Neuron (in vitro differentiated cells): ENCODE results near the gene DPH5.
"Not testable (repeated sequence)": the region's sequence is repeated elsewhere in the genome, so short reads cannot be mapped to it uniquely, and the experiment has no call there.

Experiments used
- H2AFZ ChIP-seq: one replicate; pipeline ENCODE4 v1.6.1; 2013; ENCODE audit warnings: low read depth, mild to moderate bottlenecking, inconsistent platforms, low read length, moderate library complexity
- H3K27me3 ChIP-seq: one replicate; pipeline ENCODE4 v1.6.1; 2013; ENCODE audit warnings: low read length; ENCODE audit not compliant: insufficient read depth
- H3K36me3 ChIP-seq: one replicate; pipeline ENCODE4 v1.6.1; 2013; ENCODE audit warnings: low read length; ENCODE audit not compliant: insufficient read depth
- H3K4me1 ChIP-seq: one replicate; pipeline ENCODE4 v1.6.1; 2013; ENCODE audit warnings: low read length; ENCODE audit not compliant: insufficient read depth
- H3K4me3 ChIP-seq: 2 replicates; pipeline ENCODE4 v1.5.1; 2013; ENCODE audit warnings: mild to moderate bottlenecking, low read length, moderate library complexity
- H3K9me3 ChIP-seq: one replicate; pipeline ENCODE4 v1.6.1; 2013; ENCODE audit warnings: low read length

Gene DPH5

DNA sequence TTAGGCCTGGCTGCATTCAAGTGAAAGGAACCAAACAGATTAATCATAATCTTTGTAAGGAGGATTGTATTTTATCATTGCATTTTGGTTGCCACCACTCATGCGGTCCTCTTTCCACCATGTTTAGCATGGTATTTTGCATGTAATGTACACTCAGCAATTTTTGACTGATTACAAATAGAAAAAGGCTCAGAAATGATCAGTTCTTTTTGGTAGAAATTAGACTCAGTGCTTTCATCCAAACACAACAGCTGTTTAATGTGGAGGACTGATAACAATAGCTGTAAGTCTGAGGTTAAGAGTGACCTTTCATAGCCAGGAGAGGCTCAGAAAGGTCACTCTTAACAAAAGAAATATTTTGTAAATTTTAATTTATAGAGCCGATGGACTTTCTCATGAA, 25.3 kb upstream of the DPH5 start:
- H3K4me1 ChIP-seq: peaks cover 7% of the 10 kb centered on the region
- no peaks in the 10 kb centered on the region for H3K27me3 ChIP-seq
- no peak overlapping the region for H3K4me3 ChIP-seq
- no peaks in the 10 kb centered on the region for H3K9me3 ChIP-seq
- H2AFZ ChIP-seq: no peak overlapping the region
- no peaks in the 10 kb centered on the region for H3K36me3 ChIP-seq

DNA sequence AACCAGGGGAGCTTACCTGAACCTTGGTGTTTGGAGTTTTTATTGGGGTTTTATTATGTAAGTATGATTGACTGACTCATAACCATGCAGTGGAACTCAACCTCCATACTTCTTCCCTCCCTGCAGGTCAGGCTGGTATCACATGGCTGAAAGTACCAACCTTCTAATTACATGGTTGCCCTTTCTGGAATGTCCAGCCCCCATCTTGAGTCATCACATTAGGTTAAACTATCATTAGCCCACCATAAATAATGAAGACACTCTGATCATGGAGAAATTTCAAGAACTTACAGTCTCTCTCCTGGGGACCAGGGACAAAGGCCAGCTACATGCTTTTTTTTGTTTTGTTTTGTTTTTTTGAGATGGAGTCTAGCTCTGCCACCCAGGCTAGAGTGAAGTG, 19.2 kb upstream of the DPH5 start:
- no peaks in the 10 kb centered on the region for H3K36me3 ChIP-seq
- H3K9me3 ChIP-seq: peaks cover 17% of the 10 kb centered on the region

DNA sequence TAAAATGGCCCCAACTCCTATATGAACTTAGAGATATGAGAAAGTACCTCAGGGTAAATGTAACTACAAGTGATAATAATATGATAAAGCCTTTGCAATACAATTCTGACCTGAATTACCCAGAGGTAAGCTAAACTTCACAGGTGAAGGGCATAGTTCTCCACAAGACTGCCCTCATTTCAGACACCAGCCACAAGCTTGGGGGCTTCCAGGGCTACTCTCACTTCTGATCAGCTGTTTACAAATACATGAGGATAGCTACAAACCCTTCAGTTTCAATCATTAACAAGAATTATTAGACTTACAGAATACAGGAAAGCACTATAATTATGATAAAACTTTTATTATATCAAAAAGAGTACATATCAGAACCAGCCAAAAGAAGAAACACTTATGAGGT, 18.7 kb upstream of the DPH5 start:
- Histone ChIP-seq H3K4me1 (peaks cover 7% of the 10 kb centered on the region), H3K36me3 (no peaks in the 10 kb centered on the region), H3K9me3 (peaks cover 17% of the 10 kb centered on the region), H3K4me3 (no peak overlapping the region), H3K27me3 (no peaks in the 10 kb centered on the region), H2AFZ (no peak overlapping the region)

More for the DNA sequence above, 19.2 kb upstream of the DPH5 start:
- H3K27me3 ChIP-seq: no peaks in the 10 kb centered on the region
- no peak overlapping the region for H2AFZ ChIP-seq
- H3K4me3 ChIP-seq: no peak overlapping the region
- H3K4me1 ChIP-seq: peaks cover 7% of the 10 kb centered on the region

DNA sequence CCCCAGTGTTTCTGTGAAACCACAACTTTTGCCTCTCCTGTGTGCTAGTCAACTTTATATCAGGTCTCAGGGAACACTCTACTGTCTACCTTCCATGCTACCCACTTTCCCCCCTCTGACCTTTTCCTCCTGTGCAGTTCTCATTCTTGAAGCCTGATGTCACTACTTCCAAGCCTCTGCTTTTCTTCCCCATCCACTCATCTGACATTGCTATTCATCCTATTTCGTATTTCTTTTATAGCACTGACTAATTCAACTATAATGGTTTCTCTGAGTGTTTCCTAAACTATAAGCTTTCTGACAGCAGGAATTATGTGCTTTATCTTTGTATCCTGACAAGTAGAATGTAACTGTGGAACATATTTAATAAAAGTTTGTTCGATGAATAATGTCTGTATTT, 18.2 kb upstream of the DPH5 start:
- H3K9me3 ChIP-seq: peaks cover 17% of the 10 kb centered on the region
- H3K27me3 ChIP-seq: no peaks in the 10 kb centered on the region
- H3K4me3 ChIP-seq: no peak overlapping the region
- no peak overlapping the region for H2AFZ ChIP-seq
- H3K4me1 ChIP-seq: peaks cover 7% of the 10 kb centered on the region
- no peaks in the 10 kb centered on the region for H3K36me3 ChIP-seq

DNA sequence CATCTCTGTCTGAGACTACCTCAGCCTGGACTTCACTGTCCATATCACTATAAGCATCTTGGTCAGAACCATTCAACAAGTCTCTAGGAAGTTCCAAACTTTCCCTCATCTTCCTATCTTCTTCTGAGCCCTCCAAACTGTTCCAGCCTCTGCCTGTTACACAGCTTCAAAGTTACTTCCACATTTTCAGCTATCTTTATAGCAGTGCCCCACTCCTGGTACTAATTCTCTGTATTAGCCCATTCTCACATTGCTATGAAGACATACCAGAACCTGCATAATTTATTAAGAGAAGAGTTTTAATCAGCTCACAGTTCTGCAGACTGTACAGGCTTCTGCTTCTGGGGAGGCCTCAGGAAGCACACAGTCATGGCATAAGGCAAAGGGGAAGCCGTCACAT, 15.7 kb upstream of the DPH5 start:
- Histone ChIP-seq H3K27me3 (no peaks in the 10 kb centered on the region), H3K4me3 (no peak overlapping the region), H2AFZ (no peak overlapping the region), H3K36me3 (peaks cover 6% of the 10 kb centered on the region), H3K4me1 (peaks cover 7% of the 10 kb centered on the region), H3K9me3 (peaks cover 17% of the 10 kb centered on the region)

DNA sequence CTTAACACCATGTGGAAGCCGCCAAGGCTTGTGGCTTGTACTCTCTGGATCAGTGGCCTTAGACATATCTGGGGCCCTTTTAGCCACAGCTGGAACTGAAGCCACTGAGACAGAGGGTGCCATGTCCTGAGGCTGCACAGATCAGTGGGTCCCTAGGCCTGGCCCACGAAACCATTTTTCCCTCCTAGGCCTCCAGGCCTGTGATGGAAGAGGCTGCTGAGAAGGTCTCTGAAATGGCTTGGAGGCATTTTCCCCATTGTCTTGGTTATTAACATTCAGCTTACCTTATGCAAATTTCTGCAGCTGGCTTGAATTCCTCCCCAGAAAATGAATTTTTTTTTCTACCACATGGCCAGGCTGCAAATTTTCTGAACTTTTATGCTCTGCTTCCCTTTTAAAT, 15.1 kb upstream of the DPH5 start:
- Histone ChIP-seq H3K4me1 (peaks cover 7% of the 10 kb centered on the region), H2AFZ (no peak overlapping the region), H3K27me3 (no peaks in the 10 kb centered on the region), H3K4me3 (no peak overlapping the region), H3K36me3 (peaks cover 6% of the 10 kb centered on the region), H3K9me3 (peaks cover 17% of the 10 kb centered on the region)

DNA sequence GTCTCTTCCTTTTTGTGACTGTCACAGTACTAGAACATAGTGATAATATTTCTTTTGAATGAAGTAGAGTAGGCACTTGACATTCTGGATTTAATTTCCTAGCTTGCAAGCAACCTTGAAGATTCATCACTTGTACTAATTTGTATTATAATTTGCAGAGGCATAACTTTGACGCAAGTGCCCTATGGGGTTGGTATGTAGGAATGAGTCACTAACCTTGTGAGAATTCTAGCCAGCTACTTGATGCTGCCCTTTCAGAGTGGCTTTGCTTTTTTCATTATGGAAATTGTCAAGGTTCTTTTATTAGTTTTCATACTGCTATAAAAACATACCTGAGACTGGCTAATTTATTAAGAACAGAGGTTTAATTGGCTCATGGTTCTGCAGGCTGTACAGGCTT, 13.7 kb upstream of the DPH5 start:
- Histone ChIP-seq H3K4me1 (peaks cover 7% of the 10 kb centered on the region), H3K4me3 (no peak overlapping the region), H3K36me3 (peaks cover 6% of the 10 kb centered on the region), H3K27me3 (no peaks in the 10 kb centered on the region), H3K9me3 (peaks cover 17% of the 10 kb centered on the region), H2AFZ (no peak overlapping the region)

DNA sequence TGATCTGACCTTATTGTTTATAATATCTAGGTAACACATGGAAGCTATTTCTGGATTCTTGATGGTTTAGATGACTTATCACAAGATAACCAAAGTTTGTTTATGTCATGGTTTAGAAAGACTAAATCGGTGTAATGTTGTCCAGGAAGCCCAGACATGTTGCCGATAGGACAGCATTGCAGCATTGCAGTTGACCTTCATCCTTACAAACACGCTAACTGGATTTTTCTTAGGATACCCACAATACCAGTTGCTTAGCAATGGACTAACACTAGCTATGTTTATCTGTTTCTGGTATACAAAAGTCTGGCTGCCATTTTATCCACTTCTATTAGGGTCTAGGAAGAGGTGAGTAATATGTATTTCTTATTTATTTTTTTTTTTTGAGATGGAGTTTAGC, 11.7 kb upstream of the DPH5 start:
- Histone ChIP-seq H3K9me3 (peaks cover 17% of the 10 kb centered on the region), H3K27me3 (no peaks in the 10 kb centered on the region), H3K4me3 (no peak overlapping the region), H3K36me3 (peaks cover 6% of the 10 kb centered on the region), H2AFZ (no peak overlapping the region), H3K4me1 (no peaks in the 10 kb centered on the region)

DNA sequence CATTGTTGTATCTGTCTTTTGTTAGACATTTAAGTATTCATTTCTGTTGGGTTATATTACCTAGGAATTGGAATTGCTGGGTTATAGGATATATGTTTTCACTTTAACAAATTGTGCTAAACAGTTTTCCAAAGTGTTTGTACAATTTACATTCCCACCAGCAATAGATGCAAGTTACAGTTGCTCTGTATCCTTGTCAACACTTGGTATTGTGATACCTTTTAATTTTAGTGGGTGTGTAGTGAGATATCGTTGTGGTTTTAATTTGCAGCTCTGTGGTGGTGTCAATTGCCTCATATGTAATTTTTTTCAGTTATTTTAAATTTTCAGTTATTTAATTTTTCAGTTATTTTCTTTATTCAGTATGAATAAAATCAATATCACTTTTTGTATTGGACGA, 7.4 kb upstream of the DPH5 start:
- no peaks in the 10 kb centered on the region for H3K4me1 ChIP-seq
- H3K9me3 ChIP-seq: no peaks in the 10 kb centered on the region
- no peaks in the 10 kb centered on the region for H3K27me3 ChIP-seq
- peaks cover 1% of the 10 kb centered on the region for H3K36me3 ChIP-seq
- H3K4me3 ChIP-seq: no peak overlapping the region
- no peak overlapping the region for H2AFZ ChIP-seq

DNA sequence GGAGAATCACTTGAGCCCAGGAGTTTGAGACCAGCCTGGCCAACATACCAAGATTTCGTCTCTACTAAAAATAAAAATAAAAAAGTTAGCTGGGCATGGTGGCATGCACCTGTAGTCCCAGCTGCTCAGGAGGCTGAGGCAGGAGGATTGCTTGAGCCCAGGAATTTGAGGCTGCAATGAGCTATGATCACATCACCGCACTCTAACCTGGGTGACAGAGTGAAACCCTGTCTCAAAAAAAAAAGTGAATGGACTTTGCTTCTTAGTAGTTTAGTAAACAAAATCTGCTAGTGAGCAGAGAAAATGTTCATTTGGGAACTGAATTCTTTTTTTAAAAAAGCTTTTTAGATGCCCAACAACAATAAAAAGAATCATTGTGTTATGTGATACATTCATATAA, 6.5 kb upstream of the DPH5 start:
- not testable (repeated sequence) for H3K9me3 ChIP-seq, H3K27me3 ChIP-seq, H2AFZ ChIP-seq, H3K36me3 ChIP-seq, H3K4me3 ChIP-seq, H3K4me1 ChIP-seq

DNA sequence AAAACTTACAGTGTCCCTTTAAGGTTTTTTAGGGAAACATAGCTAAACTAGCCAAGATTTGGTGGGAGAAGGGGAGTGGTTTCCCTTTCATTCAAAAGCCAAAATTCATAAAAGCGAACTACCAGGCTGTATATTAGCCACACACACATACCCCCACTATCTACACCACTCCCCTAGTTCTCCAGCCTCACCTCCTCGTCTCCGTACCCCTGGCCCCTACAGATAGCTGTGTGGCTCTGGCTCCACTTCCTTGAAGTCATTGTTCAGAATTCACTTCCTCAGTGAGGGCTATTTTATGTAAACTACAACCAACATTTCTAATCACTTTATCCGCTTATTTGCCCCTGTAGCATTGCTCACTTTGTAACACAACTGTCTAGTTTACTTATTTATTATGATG, 5.3 kb upstream of the DPH5 start:
- no peak overlapping the region for H2AFZ ChIP-seq
- H3K9me3 ChIP-seq: no peaks in the 10 kb centered on the region
- H3K36me3 ChIP-seq: no peaks in the 10 kb centered on the region
- peaks cover 14% of the 10 kb centered on the region for H3K4me1 ChIP-seq
- H3K4me3 ChIP-seq: no peak overlapping the region
- no peaks in the 10 kb centered on the region for H3K27me3 ChIP-seq

DNA sequence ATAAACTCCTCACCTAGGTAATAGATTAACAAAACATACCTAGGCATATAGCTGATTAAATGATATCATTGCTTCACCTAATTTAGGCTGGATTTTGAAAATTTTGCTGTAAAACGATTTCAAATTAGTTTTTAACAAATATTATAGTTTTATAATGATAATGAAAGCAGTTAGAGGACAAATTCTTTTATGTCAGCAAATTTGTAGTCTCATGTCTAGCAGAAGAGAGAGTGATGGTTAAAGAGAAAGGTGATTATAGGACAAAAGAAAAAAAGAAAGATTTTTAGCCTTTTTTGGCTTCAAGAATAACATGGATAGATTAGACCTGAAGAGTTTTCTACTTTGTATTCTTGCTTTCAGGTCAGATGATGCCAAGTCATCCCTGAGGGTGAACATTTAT, 3.6 kb upstream of the DPH5 start:
- no peaks in the 10 kb centered on the region for H3K9me3 ChIP-seq
- no peaks in the 10 kb centered on the region for H3K27me3 ChIP-seq
- H3K36me3 ChIP-seq: peaks cover under 1% of the 10 kb centered on the region
- H3K4me1 ChIP-seq: peaks cover 23% of the 10 kb centered on the region
- H2AFZ ChIP-seq: no peak overlapping the region
- no peak overlapping the region for H3K4me3 ChIP-seq

DNA sequence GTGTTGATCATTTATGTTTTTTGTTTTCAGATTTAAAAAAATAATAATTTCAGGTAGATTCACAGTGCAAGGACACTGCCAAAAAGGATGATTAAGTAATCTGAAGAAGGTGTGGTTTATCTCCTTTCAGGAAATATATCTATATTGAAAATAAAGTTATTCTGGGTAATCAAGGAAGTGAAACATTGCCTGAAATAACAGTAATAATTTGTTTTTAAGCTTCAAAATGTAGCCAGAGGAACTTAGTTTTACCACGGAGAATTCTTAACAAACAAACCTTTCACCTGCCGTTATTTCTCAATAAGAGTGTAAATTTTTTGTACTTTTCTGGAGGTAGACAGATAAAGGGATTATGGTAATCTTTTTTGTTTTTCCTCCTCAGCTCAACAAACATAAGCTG, 2.9 kb upstream of the DPH5 start:
- peaks cover 5% of the 10 kb centered on the region for H3K36me3 ChIP-seq
- H3K27me3 ChIP-seq: no peaks in the 10 kb centered on the region
- no peaks in the 10 kb centered on the region for H3K9me3 ChIP-seq
- no peak overlapping the region for H2AFZ ChIP-seq
- H3K4me3 ChIP-seq: no peak overlapping the region
- peaks cover 24% of the 10 kb centered on the region for H3K4me1 ChIP-seq

DNA sequence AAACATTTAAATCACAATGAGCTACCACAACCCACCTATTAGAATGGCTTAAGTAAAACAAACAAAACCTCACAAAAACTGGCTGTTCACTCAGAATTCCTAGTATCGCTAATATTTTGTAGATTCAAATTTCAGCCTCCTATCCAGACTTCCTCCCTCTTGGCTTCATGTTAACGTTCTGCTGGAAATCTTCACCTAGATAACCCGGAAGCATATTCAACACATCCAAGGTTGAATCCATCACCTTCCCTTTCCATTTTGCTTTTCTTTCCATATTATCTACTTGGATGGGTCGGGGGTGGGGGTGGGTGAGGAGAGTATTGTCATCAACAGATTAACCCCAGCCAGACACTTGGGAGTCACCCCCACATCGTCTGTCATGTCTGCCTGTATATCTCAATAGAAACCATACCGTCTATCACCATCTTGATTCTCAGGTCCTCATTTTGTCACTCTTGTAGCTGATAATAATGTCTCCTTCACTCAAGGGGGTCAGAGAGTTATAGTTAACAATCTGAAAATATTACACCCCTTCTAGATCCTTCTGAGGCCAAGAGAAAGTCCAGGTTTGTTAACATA, 1.7 kb upstream of the DPH5 start:
- H2AFZ ChIP-seq: no peak overlapping the region
- peaks cover 11% of the 10 kb centered on the region for H3K36me3 ChIP-seq
- H3K27me3 ChIP-seq: no peaks in the 10 kb centered on the region
- no peaks in the 10 kb centered on the region for H3K9me3 ChIP-seq
- no peak overlapping the region for H3K4me3 ChIP-seq
- H3K4me1 ChIP-seq: peaks cover 24% of the 10 kb centered on the region
